Gastroesophageal sphincter (tissue), 3 donors: Measurements from ENCODE around the gene SHLD2.

Experiments
- CTCF ChIP-seq, 4 experiments: fragments of 200-600 bp in 2 of 4; fragments of 450-650 bp in 2 of 4; sonication (generic) in 1 of 4; IDR thresholded peaks; one replicate each; pipeline ENCODE4 v1.5.1; 2017 to 2019; ENCODE audit warnings: antibody characterized with exemption in 4 of 4, mild to moderate bottlenecking in 2 of 4, moderate library complexity in 2 of 4
- EP300 ChIP-seq: sonication (generic); formaldehyde crosslinking; IDR thresholded peaks from one replicate; pipeline ENCODE4 v1.6.1; 2017; ENCODE audit warnings: antibody characterized with exemption, mild to moderate bottlenecking

GRCh38 chr10:87045434-87045938 lies 49.5 kb upstream of the SHLD2 start:
- no peak for TF ChIP-seq CTCF (IDR thresholded peaks at IDR 0.05)
- TF ChIP-seq EP300, result no peak
